Common myeloid progenitor, CD34-positive (primary cell): ENCODE data around the gene C3orf38.
"Not testable (repeated sequence)": the region's sequence is repeated elsewhere in the genome, so short reads cannot be mapped to it uniquely, and the experiment has no call there.

ENCODE experiments used
- CTCF ChIA-PET: fragments of 350-600 bp; sonication (Branson Sonifier 250); formaldehyde crosslinking; loops from one replicate; lab custom pipeline; 2021; ENCODE audit warnings: antibody characterized with exemption; lab: Charles Lee
- POLR2A ChIA-PET: fragments of 350-600 bp; sonication (Branson Sonifier 250); formaldehyde crosslinking; loops from one replicate; lab custom pipeline; 2021; ENCODE audit warnings: antibody characterized with exemption; lab: Charles Lee
- DNase-seq, 3 donors: peaks; one replicate each; pipeline versions ENCODE4 v3.0.0 to v3.0.0-alpha.2; 2013
- H3K27ac ChIP-seq, 2 experiments: 1 replicate in 1 of 2; 2 replicates in 1 of 2; pipeline ENCODE4 v1.7.0; 2013; ENCODE audit warnings: inconsistent platforms in 2 of 2, low read length in 2 of 2, mild to moderate bottlenecking in 2 of 2, low read depth in 1 of 2, moderate library complexity in 1 of 2; ENCODE audit not compliant: severe bottlenecking in 2 of 2, insufficient read depth in 1 of 2, poor library complexity in 1 of 2
- H3K27me3 ChIP-seq, 5 experiments: replicated peaks in 2 of 5; 1 replicate in 3 of 5; 2 replicates in 2 of 5; pipeline versions ENCODE4 v1.6.1 to v1.7.0; 2013; ENCODE audit warnings: low read length in 4 of 5, mild to moderate bottlenecking in 2 of 5, moderate library complexity in 2 of 5, inconsistent platforms in 1 of 5; ENCODE audit not compliant: insufficient read depth in 5 of 5, control insufficient read depth in 4 of 5
- H3K36me3 ChIP-seq, 4 experiments: 1 replicate in 2 of 4; 2 replicates in 2 of 4; pipeline versions ENCODE4 v1.6.1 to v1.7.0; 2013; ENCODE audit warnings: low read length in 3 of 4, control low read depth in 1 of 4, mild to moderate bottlenecking in 1 of 4; ENCODE audit not compliant: control insufficient read depth in 4 of 4, insufficient read depth in 4 of 4
- H3K4me1 ChIP-seq, 4 experiments: 1 replicate in 3 of 4; 2 replicates in 1 of 4; pipeline versions ENCODE4 v1.6.1 to v1.7.1; 2013; ENCODE audit warnings: low read length in 3 of 4, mild to moderate bottlenecking in 3 of 4, control low read depth in 1 of 4, inconsistent platforms in 1 of 4, moderate library complexity in 1 of 4; ENCODE audit not compliant: control insufficient read depth in 4 of 4, insufficient read depth in 4 of 4; ENCODE audit errors: control extremely low read depth in 1 of 4
- H3K4me3 ChIP-seq, 7 experiments: 1 replicate in 4 of 7; 2 replicates in 3 of 7; pipeline versions ENCODE4 v1.5.1 to v1.7.0; 2013; ENCODE audit warnings: mild to moderate bottlenecking in 7 of 7, low read length in 6 of 7, moderate library complexity in 6 of 7, inconsistent platforms in 2 of 7, low read depth in 2 of 7, control low read depth in 1 of 7; ENCODE audit not compliant: insufficient read depth in 4 of 7, control insufficient read depth in 1 of 7; ENCODE audit errors: extremely low read depth in 1 of 7
- H3K9me3 ChIP-seq, 5 experiments: 1 replicate in 4 of 5; 2 replicates in 1 of 5; pipeline versions ENCODE4 v1.6.1 to v1.7.1; 2013; ENCODE audit warnings: low read length in 4 of 5, mild to moderate bottlenecking in 2 of 5, inconsistent platforms in 1 of 5, low read depth in 1 of 5, moderate library complexity in 1 of 5; ENCODE audit not compliant: control insufficient read depth in 4 of 5, insufficient read depth in 2 of 5; ENCODE audit errors: control extremely low read depth in 1 of 5
- WGBS: methylation state at CpG from one replicate; pipeline ENCODE4 v1.1.5; 2013; ENCODE audit not compliant: insufficient coverage; 5-methylcytosine and 5-hydroxymethylcytosine counted together

The C3orf38 gene

DNA sequence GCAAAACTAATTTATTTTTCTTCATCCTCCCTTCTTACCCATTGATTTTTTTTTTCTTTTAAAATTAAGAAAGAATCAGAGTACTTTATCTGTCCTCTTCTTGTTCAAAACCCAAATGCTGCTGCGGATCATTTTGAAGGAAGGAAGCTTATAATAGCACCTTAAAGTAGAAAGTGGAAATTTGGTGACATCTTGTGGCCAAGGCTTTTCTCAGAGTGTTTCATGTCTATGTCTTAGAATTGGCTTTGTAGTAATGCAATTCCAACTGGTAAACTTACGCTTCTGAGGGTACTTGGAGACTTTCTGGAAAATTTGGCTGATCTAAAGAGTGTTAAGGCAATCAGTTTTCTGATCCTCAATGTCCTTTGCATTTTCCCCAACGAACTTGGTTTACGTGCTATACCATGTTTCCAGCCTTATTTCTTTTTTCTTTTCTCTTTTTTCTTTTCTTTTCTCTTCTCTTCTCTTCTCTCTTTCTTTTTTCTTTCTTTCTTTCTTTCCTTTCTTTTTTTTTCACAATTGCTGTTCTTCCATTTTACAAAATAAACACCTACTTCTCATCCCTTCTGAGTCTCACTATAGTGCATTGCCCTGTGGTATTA, 30.7 kb downstream of the C3orf38 start:
- H3K27ac ChIP-seq: no peak overlapping the region
- POLR2A ChIA-PET: no interaction called here
- peak; percentile 63 to 79 (median 71) for DNase-seq
- CTCF ChIA-PET: interaction anchor here (1.0 to 1.1 kb wide), 3 partner anchors 38 to 921 kb away, joined by 3 read pairs; no protein-coding TSS in a partner anchor
- H3K4me3 ChIP-seq: no peak overlapping the region
- H3K9me3 ChIP-seq: no peaks in the 10 kb centered on the region
- no peaks in the 10 kb centered on the region for H3K36me3 ChIP-seq
- peaks cover 0 to 4% (median 1%) of the 10 kb centered on the region in 4 experiments for H3K4me1 ChIP-seq
- no peaks in the 10 kb centered on the region for H3K27me3 ChIP-seq
- WGBS: 62% methylated on average over 3 of the region's 4 CpGs

GRCh38 chr3:88182165-88182918, 32.6 kb downstream of the C3orf38 start:
- WGBS: 98% methylated on average over 9 of the region's 9 CpGs
- CTCF ChIA-PET: interaction anchor here (0.7 kb wide), 1 partner anchor 11 kb away, joined by 3 read pairs; no protein-coding TSS in a partner anchor

DNA sequence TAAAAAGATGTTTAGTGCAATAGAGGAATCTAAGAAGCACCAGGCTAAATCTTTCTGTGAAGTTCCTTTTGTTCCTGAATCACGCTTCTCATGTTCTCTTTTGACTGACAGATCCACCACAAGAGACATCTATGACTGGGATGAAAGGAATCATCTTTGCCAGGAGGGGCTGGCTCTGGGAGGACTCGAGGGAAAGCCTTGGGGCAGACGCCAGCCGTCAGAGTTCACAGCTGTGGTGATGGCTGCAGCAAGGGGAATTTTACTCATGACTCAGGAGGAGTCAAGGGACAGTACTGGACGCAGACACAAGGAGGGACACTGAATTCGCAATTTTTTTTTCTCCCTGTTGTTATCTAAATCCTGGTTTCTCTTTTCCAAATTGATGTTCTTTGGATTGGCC, 38.7 kb downstream of the C3orf38 start:
- H3K36me3 ChIP-seq: no peaks in the 10 kb centered on the region
- CTCF ChIA-PET: no interaction called here
- no peak for DNase-seq

More at GRCh38 chr3:88182165-88182918, 32.6 kb downstream of the C3orf38 start:
- H3K27me3 ChIP-seq, H3K36me3 ChIP-seq, POLR2A ChIA-PET, DNase-seq, H3K4me3 ChIP-seq, H3K9me3 ChIP-seq, H3K4me1 ChIP-seq, H3K27ac ChIP-seq: not testable (repeated sequence)

GRCh38 chr3:88189361-88189810, 39.6 kb downstream of the C3orf38 start:
- 99% methylated on average over 10 of the region's 11 CpGs for WGBS
- Histone ChIP-seq H3K27ac (no peak overlapping the region), H3K4me3 (no peak overlapping the region), H3K36me3 (no peaks in the 10 kb centered on the region), H3K4me1 (no peaks in the 10 kb centered on the region), H3K27me3 (no peaks in the 10 kb centered on the region), H3K9me3 (peaks cover 0 to 1% (median 0%) of the 10 kb centered on the region in 5 experiments)
- ChIA-PET CTCF (interaction anchor here (0.7 kb wide), 1 partner anchor 42 kb away, joined by 3 read pairs; no protein-coding TSS in a partner anchor), POLR2A (no interaction called here)
- DNase-seq: peak in 2 of 3 donors; percentile 4 to 9

More for the DNA sequence above, 38.7 kb downstream of the C3orf38 start:
- POLR2A ChIA-PET: no interaction called here
- no peak overlapping the region for H3K4me3 ChIP-seq
- WGBS: 97% methylated on average over 6 of the region's 6 CpGs
- no peaks in the 10 kb centered on the region for H3K27me3 ChIP-seq
- no peaks in the 10 kb centered on the region for H3K4me1 ChIP-seq
- H3K9me3 ChIP-seq: peaks cover 0 to 1% (median 0%) of the 10 kb centered on the region in 5 experiments
- no peak overlapping the region for H3K27ac ChIP-seq

- Histone ChIP-seq H3K36me3 (no peaks in the 10 kb centered on the region), H3K4me3 (no peak overlapping the region), H3K4me1 (no peaks in the 10 kb centered on the region), H3K27me3 (no peaks in the 10 kb centered on the region), H3K27ac (no peak overlapping the region), H3K9me3 (no peaks in the 10 kb centered on the region)
- 50% methylated on average over 2 of the region's 4 CpGs for WGBS
- no peak for DNase-seq
- POLR2A ChIA-PET: no interaction called here
- CTCF ChIA-PET: no interaction called here
Observed at GRCh38 chr3:88191872-88192409, 42.2 kb downstream of the C3orf38 start.

DNA sequence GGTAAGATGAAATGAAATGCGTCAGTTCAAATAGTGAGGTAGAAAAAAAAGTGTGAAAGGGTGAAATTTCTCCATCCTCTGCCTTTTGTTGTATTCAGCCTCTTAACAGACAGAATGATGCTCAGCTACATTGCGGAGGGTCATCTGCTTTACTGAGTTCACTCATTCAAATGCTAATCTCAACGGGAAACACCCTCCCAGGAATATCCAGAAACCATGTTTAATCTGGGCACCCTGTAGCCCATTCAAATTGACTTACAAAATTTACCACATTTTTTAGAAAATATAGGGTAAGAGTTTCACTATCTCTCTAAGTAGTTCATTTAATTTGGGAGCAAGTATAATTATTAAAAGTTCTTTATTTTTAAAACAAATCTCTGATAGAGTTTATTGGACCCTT, 42.9 kb downstream of the C3orf38 start:
- H3K36me3 ChIP-seq: no peaks in the 10 kb centered on the region
- H3K27ac ChIP-seq: no peak overlapping the region
- no peaks in the 10 kb centered on the region for H3K4me1 ChIP-seq
- DNase-seq: no peak
- H3K9me3 ChIP-seq: no peaks in the 10 kb centered on the region
- ChIA-PET POLR2A (no interaction called here), CTCF (no interaction called here)
- WGBS: 0% methylated on average over 1 of the region's 3 CpGs
- no peaks in the 10 kb centered on the region for H3K27me3 ChIP-seq
- H3K4me3 ChIP-seq: no peak overlapping the region
